Activated T-cell treated with anti-CD3 and anti-CD28 coated beads, Interleukin-2, amount 50 U/mL, for 24 hours (primary cell): ENCODE measurements around the gene CPSF7.
"Not testable (repeated sequence)": the region's sequence is repeated elsewhere in the genome, so short reads cannot be mapped to it uniquely, and the experiment has no call there.

ENCODE experiments used
- DNase-seq: peaks from one replicate; pipeline ENCODE4 v3.0.0-alpha.2; 2020
- H3K27ac Mint-ChIP-seq: 2 replicates; pipeline ENCODE4 v1.8.0; 2020; ENCODE audit warnings: mild to moderate bottlenecking, mixed read lengths
- H3K27me3 Mint-ChIP-seq: 2 replicates; pipeline ENCODE4 v1.8.0; 2020; ENCODE audit warnings: mixed read lengths
- H3K36me3 Mint-ChIP-seq: 2 replicates; pipeline ENCODE4 v1.8.0; 2020; ENCODE audit warnings: low read depth, mixed read lengths
- H3K4me1 Mint-ChIP-seq: 2 replicates; pipeline ENCODE4 v1.8.0; 2020; ENCODE audit warnings: low read depth, mixed read lengths
- H3K4me3 Mint-ChIP-seq: 2 replicates; pipeline ENCODE4 v1.8.0; 2020; ENCODE audit warnings: mild to moderate bottlenecking, moderate library complexity, mixed read lengths
- H3K9me3 Mint-ChIP-seq: 2 replicates; pipeline ENCODE4 v1.8.0; 2020; ENCODE audit warnings: mixed read lengths

The CPSF7 gene

GRCh38 chr11:61429691-61430582, at the start of gene CPSF7, which contains the start of gene SDHAF2:
Gene CPSF7 (minus strand): TSS chr11:61429975. CDS start chr11:61429235, 740 bp downstream.
Gene SDHAF2 (plus strand): TSS chr11:61430124. CDS start chr11:61430147, 23 bp downstream.
- DNase-seq = peak; percentile 99
- peaks cover 68% of the 10 kb centered on the region for H3K4me1 Mint-ChIP-seq
- no peaks in the 10 kb centered on the region for H3K27me3 Mint-ChIP-seq
- H3K36me3 Mint-ChIP-seq = peaks cover 78% of the 10 kb centered on the region
- H3K27ac Mint-ChIP-seq = peak within 1 kb of the TSS; percentile 99
- H3K4me3 Mint-ChIP-seq = peak within 1 kb of the TSS; percentile 97
- no peaks in the 10 kb centered on the region for H3K9me3 Mint-ChIP-seq

- peaks cover 8% of the 10 kb centered on the region for H3K4me1 Mint-ChIP-seq
- peaks cover 3% of the 10 kb centered on the region for H3K36me3 Mint-ChIP-seq
- H3K27me3 Mint-ChIP-seq = peaks cover 8% of the 10 kb centered on the region
- H3K9me3 Mint-ChIP-seq = no peaks in the 10 kb centered on the region
- no peak overlapping the region for H3K27ac Mint-ChIP-seq
- H3K4me3 Mint-ChIP-seq = no peak overlapping the region
- peak; percentile 77 for DNase-seq
Measured at GRCh38 chr11:61477727-61478148, 48.0 kb upstream of the CPSF7 start.

- no peak overlapping the region for H3K4me3 Mint-ChIP-seq
- no peaks in the 10 kb centered on the region for H3K9me3 Mint-ChIP-seq
- H3K27ac Mint-ChIP-seq = no peak overlapping the region
- no peak for DNase-seq
- H3K36me3 Mint-ChIP-seq = peaks cover 7% of the 10 kb centered on the region
- peaks cover 6% of the 10 kb centered on the region for H3K27me3 Mint-ChIP-seq
- H3K4me1 Mint-ChIP-seq = peaks cover 8% of the 10 kb centered on the region
Measured at GRCh38 chr11:61477126-61477525, 47.4 kb upstream of the CPSF7 start.

GRCh38 chr11:61476371-61476770, 46.6 kb upstream of the CPSF7 start:
- no peak for DNase-seq
- H3K9me3 Mint-ChIP-seq = no peaks in the 10 kb centered on the region
- H3K4me1 Mint-ChIP-seq = peaks cover 8% of the 10 kb centered on the region
- H3K36me3 Mint-ChIP-seq = peaks cover 8% of the 10 kb centered on the region
- H3K27ac Mint-ChIP-seq = no peak overlapping the region
- peaks cover 1% of the 10 kb centered on the region for H3K27me3 Mint-ChIP-seq
- H3K4me3 Mint-ChIP-seq = no peak overlapping the region

GRCh38 chr11:61475433-61475832, 45.7 kb upstream of the CPSF7 start:
- Mint-ChIP-seq H3K36me3 (peaks cover 15% of the 10 kb centered on the region), H3K27me3 (no peaks in the 10 kb centered on the region), H3K27ac (no peak overlapping the region), H3K9me3 (no peaks in the 10 kb centered on the region), H3K4me3 (no peak overlapping the region), H3K4me1 (peaks cover 8% of the 10 kb centered on the region)
- no peak for DNase-seq

- peaks cover 8% of the 10 kb centered on the region for H3K4me1 Mint-ChIP-seq
- no peaks in the 10 kb centered on the region for H3K9me3 Mint-ChIP-seq
- no peak overlapping the region for H3K4me3 Mint-ChIP-seq
- H3K36me3 Mint-ChIP-seq = peaks cover 21% of the 10 kb centered on the region
- no peak for DNase-seq
- H3K27ac Mint-ChIP-seq = peak overlapping the region; percentile 19
- no peaks in the 10 kb centered on the region for H3K27me3 Mint-ChIP-seq
Measured at GRCh38 chr11:61474013-61474643, 44.4 kb upstream of the CPSF7 start.

- no peaks in the 10 kb centered on the region for H3K9me3 Mint-ChIP-seq
- H3K36me3 Mint-ChIP-seq = peaks cover 25% of the 10 kb centered on the region
- no peak for DNase-seq
- no peaks in the 10 kb centered on the region for H3K27me3 Mint-ChIP-seq
- no peak overlapping the region for H3K4me3 Mint-ChIP-seq
- H3K4me1 Mint-ChIP-seq = peaks cover 8% of the 10 kb centered on the region
- peak overlapping the region; percentile 14 for H3K27ac Mint-ChIP-seq
Measured at GRCh38 chr11:61473370-61474012, 43.7 kb upstream of the CPSF7 start.

- peaks cover 31% of the 10 kb centered on the region for H3K36me3 Mint-ChIP-seq
- no peaks in the 10 kb centered on the region for H3K27me3 Mint-ChIP-seq
- H3K9me3 Mint-ChIP-seq = no peaks in the 10 kb centered on the region
- H3K4me1 Mint-ChIP-seq = peaks cover 7% of the 10 kb centered on the region
- H3K4me3 Mint-ChIP-seq = no peak overlapping the region
- DNase-seq = no peak
- peak overlapping the region; percentile 38 for H3K27ac Mint-ChIP-seq
Measured at GRCh38 chr11:61472868-61473267, 43.1 kb upstream of the CPSF7 start.

GRCh38 chr11:61472282-61472681, 42.5 kb upstream of the CPSF7 start:
- H3K36me3 Mint-ChIP-seq = peaks cover 37% of the 10 kb centered on the region
- peaks cover 12% of the 10 kb centered on the region for H3K4me1 Mint-ChIP-seq
- no peaks in the 10 kb centered on the region for H3K9me3 Mint-ChIP-seq
- no peak overlapping the region for H3K4me3 Mint-ChIP-seq
- H3K27ac Mint-ChIP-seq = peak overlapping the region; percentile 33
- no peak for DNase-seq
- no peaks in the 10 kb centered on the region for H3K27me3 Mint-ChIP-seq

- H3K4me1 Mint-ChIP-seq = peaks cover 6% of the 10 kb centered on the region
- H3K4me3 Mint-ChIP-seq = no peak overlapping the region
- H3K27ac Mint-ChIP-seq = no peak overlapping the region
- no peaks in the 10 kb centered on the region for H3K27me3 Mint-ChIP-seq
- peaks cover 56% of the 10 kb centered on the region for H3K36me3 Mint-ChIP-seq
- DNase-seq = no peak
- no peaks in the 10 kb centered on the region for H3K9me3 Mint-ChIP-seq
Measured at GRCh38 chr11:61468002-61468401, 38.2 kb upstream of the CPSF7 start.

- not testable (repeated sequence) for H3K4me1 Mint-ChIP-seq, H3K4me3 Mint-ChIP-seq, H3K27me3 Mint-ChIP-seq, DNase-seq, H3K9me3 Mint-ChIP-seq
- H3K36me3 Mint-ChIP-seq = peaks cover 52% of the 10 kb centered on the region
- peak overlapping the region; percentile 24 for H3K27ac Mint-ChIP-seq
Measured at GRCh38 chr11:61467602-61468001, 37.8 kb upstream of the CPSF7 start.

- no peaks in the 10 kb centered on the region for H3K27me3 Mint-ChIP-seq
- H3K36me3 Mint-ChIP-seq = peaks cover 33% of the 10 kb centered on the region
- H3K27ac Mint-ChIP-seq = no peak overlapping the region
- no peaks in the 10 kb centered on the region for H3K9me3 Mint-ChIP-seq
- H3K4me3 Mint-ChIP-seq = no peak overlapping the region
- DNase-seq = no peak
- no peaks in the 10 kb centered on the region for H3K4me1 Mint-ChIP-seq
Measured at GRCh38 chr11:61460986-61461385, 31.2 kb upstream of the CPSF7 start.

GRCh38 chr11:61460474-61460881, 30.7 kb upstream of the CPSF7 start:
- no peaks in the 10 kb centered on the region for H3K9me3 Mint-ChIP-seq
- H3K27me3 Mint-ChIP-seq = no peaks in the 10 kb centered on the region
- no peak overlapping the region for H3K27ac Mint-ChIP-seq
- H3K4me1 Mint-ChIP-seq = no peaks in the 10 kb centered on the region
- H3K36me3 Mint-ChIP-seq = peaks cover 35% of the 10 kb centered on the region
- no peak for DNase-seq
- no peak overlapping the region for H3K4me3 Mint-ChIP-seq

GRCh38 chr11:61454520-61454919, 24.7 kb upstream of the CPSF7 start:
- Mint-ChIP-seq H3K4me3 (no peak overlapping the region), H3K27ac (no peak overlapping the region), H3K36me3 (peaks cover 59% of the 10 kb centered on the region), H3K9me3 (no peaks in the 10 kb centered on the region), H3K4me1 (peaks cover 4% of the 10 kb centered on the region), H3K27me3 (no peaks in the 10 kb centered on the region)
- DNase-seq = no peak
